A549 (cell line): Measurements from ENCODE around the gene UCP2.

ENCODE experiments used
- CTCF ChIP-seq: fragments of >200 bp; sonication (Bioruptor Twin); formaldehyde crosslinking; IDR thresholded peaks from 3 replicates; pipeline ENCODE4 v1.5.1; 2016
- EP300 ChIP-seq, 2 experiments: fragments of >200 bp; sonication (Bioruptor Twin); formaldehyde crosslinking; IDR thresholded peaks; 2 replicates in 1 of 2; 3 replicates in 1 of 2; pipeline ENCODE4 v1.6.1; 2016 to 2017
- KDM1A ChIP-seq: fragments of 200-600 bp; sonication (generic); IDR thresholded peaks from 2 replicates; pipeline ENCODE4 v1.6.1; 2016; ENCODE audit warnings: low read depth, mild to moderate bottlenecking
- MYC ChIP-seq: IDR thresholded peaks from 2 replicates; pipeline ENCODE4 v1.6.1; 2012; ENCODE audit warnings: mild to moderate bottlenecking, inconsistent platforms, low read length, improper control_type of control experiment, borderline replicate concordance
- RAD21 ChIP-seq, 2 experiments: fragments of >200 bp in 1 of 2; sonication (Bioruptor Twin) in 1 of 2; formaldehyde crosslinking in 1 of 2; IDR thresholded peaks in 1 of 2; conservative IDR thresholded peaks in 1 of 2; 2 replicates in 1 of 2; 3 replicates in 1 of 2; pipeline ENCODE4 v1.6.1; 2012 to 2018; ENCODE audit warnings: inconsistent platforms in 1 of 2
- REST ChIP-seq: fragments of 200-600 bp; sonication (generic); IDR thresholded peaks from 2 replicates; pipeline ENCODE4 v1.6.1; 2016; ENCODE audit warnings: antibody characterized with exemption, mild to moderate bottlenecking, moderate library complexity
- RNF2 ChIP-seq: fragments of 200-600 bp; sonication (generic); IDR thresholded peaks from 2 replicates; pipeline ENCODE4 v1.6.1; 2016; ENCODE audit warnings: low read depth, mild to moderate bottlenecking, antibody characterized with exemption, moderate library complexity, borderline replicate concordance
- SMC3 ChIP-seq: fragments of >200 bp; sonication (Bioruptor Twin); formaldehyde crosslinking; IDR thresholded peaks from 3 replicates; pipeline ENCODE4 v1.6.1; 2018; ENCODE audit warnings: inconsistent platforms

GRCh38 chr11:73969991-73970800, 12.4 kb downstream of the UCP2 start:
- TF ChIP-seq MYC: no peak
- TF ChIP-seq REST: no peak
- TF ChIP-seq SMC3: no peak
- no peak for TF ChIP-seq RNF2
- TF ChIP-seq RAD21 (conservative IDR thresholded peaks at IDR 0.05 in 1 of 2, IDR thresholded peaks at IDR 0.05 in 1 of 2): no peak
- no peak for TF ChIP-seq CTCF
- TF ChIP-seq KDM1A: no peak
- TF ChIP-seq EP300 (IDR thresholded peaks at IDR 0.05): no peak
